Fibroblast of the aortic adventitia (primary cell): ENCODE measurements around the gene MAGI2. TPM values are rescaled to one million over a fixed set of nuclear protein-coding genes. Genes with fewer than 3 reads are reported as not detected.

Experiments used
- DNase-seq: peaks from one replicate; pipeline ENCODE4 v3.0.0-alpha.2; 2010; ENCODE audit warnings: low read depth
- H3K4me3 ChIP-seq: 2 replicates; pipeline ENCODE4 v1.5.1; 2011; ENCODE audit warnings: low read depth, mild to moderate bottlenecking, control low read depth, low read length, moderate library complexity
- CTCF ChIP-seq: IDR thresholded peaks from 2 replicates; pipeline ENCODE4 v1.5.1; 2011; ENCODE audit warnings: mild to moderate bottlenecking, low read length, control low read depth, inconsistent platforms; ENCODE audit not compliant: insufficient read depth
- small RNA-seq: library from RNA; depleted of rRNA; stranded (forward); fragments of <200 nt; gene quantifications from one replicate; pipeline ENCODE3, GENCODE V24; 2012
- total RNA-seq: library from RNA; depleted of rRNA; stranded (reverse); fragments of >200 nt; gene quantifications from 2 replicates; pipeline ENCODE4 v1.2.3, GENCODE V29; 2012; ENCODE audit warnings: low replicate concordance

MAGI2 gene
- total RNA-seq, 1 donor, result 25.5 TPM

- no peak for DNase-seq
- TF ChIP-seq CTCF, result no peak
- no peak overlapping the region for H3K4me3 ChIP-seq
These were observed 1473.3 kb downstream of the MAGI2 start for GRCh38 chr7:77980087-77980713.

- no peak overlapping the region for H3K4me3 ChIP-seq
- DNase-seq, result no peak
- no peak for TF ChIP-seq CTCF
These were observed 1474.2 kb downstream of the MAGI2 start for GRCh38 chr7:77979219-77979618.

DNA sequence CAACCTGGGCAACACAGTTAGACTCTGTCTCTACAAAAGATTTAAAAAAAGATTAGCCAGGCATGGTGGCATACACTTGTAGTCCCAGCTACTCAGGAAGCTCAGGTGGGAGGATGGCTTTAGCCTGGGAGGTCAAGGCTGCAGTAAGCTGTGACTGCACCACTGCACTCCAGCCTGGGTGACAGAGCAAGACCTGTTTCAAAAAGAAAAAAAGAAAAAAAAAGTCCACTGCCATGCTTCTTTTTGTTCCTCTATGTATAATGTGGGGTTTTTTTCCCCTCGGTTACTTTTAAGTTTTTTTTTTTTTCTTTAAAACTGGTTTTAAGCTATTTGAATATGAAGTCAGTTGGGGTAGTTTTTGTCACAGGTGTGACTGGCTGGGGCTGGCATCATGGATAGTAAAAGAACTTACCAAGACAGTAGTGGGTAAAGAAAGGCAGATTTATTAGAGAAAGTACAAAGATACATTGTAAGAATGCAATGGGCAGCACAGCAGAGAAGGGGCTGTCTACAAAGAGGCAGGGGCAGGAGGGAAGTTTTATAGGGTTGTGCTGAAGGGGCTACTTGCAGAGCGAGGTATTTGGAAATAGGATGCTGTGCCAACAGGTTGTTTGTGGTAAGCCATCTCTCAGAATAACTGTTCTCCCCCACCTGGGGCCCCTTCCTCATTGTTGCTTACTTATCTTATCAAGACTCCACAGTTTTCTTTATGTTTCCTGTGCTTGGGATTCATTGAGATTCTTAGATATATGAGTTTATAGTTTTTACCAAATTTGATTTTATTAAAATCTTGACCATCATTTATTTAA lies 1477.6 kb downstream of the MAGI2 start:
- no peak for DNase-seq
- TF ChIP-seq CTCF, result no peak
- no peak overlapping the region for H3K4me3 ChIP-seq

- DNase-seq, result no peak
- H3K4me3 ChIP-seq, result no peak overlapping the region
- TF ChIP-seq CTCF, result no peak
These were observed 1481.7 kb downstream of the MAGI2 start for GRCh38 chr7:77971726-77972125.

DNA sequence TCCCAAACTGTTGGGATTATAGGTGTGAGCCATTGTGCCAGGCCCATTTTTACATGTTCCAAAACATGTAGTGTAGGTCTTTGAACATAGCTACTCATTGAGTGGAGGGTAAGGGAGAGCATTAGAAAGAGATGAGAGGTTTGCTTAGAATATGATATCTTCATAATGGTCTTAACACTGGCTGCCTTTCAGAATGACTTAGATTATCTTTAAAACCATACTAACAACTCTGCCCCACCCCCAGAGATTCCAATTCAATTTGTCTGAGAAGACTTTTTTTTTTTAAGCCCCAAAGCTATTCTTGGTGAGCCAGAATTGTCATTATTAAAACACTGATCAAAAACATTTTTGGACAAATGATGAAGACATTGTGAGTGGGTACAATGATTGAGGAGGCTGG lies 1486.0 kb downstream of the MAGI2 start:
- no peak for TF ChIP-seq CTCF
- H3K4me3 ChIP-seq, result no peak overlapping the region
- no peak for DNase-seq

Small RNA genes within 50 kb of the gene (small RNA-seq; reads per million reads assigned to genes)
- gene RNU6-337P (not detected), gene RNU6-530P (not detected)
